ENCODE results near the gene FAM3C.
"Not testable (repeated sequence)": the region's sequence is repeated elsewhere in the genome, so short reads cannot be mapped to it uniquely, and the experiment has no call there.

The FAM3C gene, protein sequence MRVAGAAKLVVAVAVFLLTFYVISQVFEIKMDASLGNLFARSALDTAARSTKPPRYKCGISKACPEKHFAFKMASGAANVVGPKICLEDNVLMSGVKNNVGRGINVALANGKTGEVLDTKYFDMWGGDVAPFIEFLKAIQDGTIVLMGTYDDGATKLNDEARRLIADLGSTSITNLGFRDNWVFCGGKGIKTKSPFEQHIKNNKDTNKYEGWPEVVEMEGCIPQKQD

DNA sequence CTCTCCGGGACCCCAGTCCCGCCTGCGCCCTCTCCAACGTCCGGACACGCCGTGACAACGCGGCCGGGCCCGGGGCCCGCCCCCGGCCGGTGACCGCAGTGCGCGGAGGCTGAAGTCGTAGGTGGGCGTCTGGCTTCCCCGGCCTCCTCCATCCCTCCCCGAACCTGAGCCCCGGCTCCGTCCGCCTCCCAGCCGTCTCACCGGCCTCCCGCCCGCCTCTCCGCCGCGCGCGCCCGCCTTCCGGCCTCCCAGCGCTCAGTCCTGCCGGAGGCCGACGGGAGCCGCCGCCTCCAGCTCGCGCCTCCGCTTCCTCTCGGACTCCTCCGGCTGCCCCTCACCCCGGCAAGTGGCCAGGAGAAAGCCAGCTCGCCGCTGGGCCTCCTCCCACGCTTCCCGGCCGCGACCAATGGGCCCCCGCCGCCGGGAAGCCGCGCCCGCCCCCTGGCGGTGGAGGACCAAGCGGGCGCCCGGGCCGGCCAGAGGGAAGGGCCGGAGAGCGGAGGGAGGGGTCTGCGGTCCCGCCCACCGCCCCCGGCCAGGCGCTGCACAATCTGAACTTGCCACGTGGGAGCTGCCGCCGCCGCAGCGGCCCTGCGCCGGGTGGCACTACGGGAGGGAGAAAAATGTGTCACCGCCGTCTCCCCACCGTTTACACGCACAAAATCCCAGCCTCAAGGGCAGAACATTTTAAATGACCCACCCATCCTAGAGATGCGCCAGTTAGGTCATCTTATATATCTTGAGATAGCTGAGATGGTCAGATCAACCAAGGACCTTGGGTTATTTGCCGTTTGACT is at the start of gene FAM3C:
FAM3C (minus strand) TSS at position 348 of the 797 bp plus-strand sequence. CDS start 13,339 bp downstream, outside the sequence.
- in situ Hi-C loops (cut with MboI; ENCODE audit: low sequenced_read_pairs), result no loop called here

DNA sequence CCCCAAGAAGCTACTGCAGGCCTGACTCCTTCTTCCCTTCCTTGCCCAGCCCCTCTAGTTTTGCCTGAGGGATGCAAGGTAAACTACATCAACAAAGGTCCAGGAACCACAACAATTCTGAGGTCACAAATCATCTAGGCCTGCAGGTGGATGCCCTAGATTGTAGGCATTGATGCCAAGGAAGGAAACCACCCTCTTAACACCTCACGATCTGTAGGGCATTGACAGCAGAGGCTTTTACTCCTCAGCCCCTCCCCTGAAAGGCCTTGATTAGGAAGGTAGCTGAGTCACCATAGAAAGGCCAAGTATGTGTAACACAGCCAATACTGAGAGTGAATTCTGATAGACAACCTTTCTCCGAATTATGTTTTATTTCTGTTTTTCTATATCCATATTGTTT is 46.7 kb upstream of the FAM3C start:
- in situ Hi-C loops (cut with MboI; ENCODE audit: low sequenced_read_pairs), result no loop called here

DNA sequence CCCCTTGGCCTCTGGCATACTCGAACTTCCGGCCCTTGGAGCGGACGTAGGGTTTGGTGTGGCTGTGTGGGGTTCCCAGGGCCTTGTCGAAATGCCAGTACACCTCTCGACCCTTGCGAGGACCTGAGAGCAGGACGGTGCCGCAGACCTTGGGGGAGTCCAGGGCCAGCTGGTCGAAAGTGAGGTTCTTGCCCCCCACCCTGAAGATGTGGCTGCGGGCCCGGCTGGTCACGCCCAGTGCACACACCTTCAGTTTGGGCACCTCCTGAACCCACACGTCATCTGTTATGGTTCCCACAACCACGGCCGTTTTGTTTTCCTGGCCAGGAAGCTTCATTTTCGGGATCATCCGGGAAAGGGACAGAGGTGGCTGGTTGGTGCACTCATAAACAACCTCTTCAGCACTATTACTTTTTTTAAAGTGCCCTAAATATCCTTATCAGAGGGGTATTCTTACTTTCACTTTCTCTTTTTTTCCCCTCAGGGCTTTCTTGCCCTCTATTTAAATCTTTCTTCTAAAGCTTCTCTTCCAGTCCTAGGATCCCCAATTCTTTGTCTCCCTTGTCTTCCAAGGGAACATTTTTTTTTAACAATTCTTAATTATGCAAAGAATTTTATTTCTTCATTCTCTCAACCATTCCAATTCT is 44.9 kb upstream of the FAM3C start:
- in situ Hi-C loops (cut with MboI; ENCODE audit: low sequenced_read_pairs), result no loop called here

DNA sequence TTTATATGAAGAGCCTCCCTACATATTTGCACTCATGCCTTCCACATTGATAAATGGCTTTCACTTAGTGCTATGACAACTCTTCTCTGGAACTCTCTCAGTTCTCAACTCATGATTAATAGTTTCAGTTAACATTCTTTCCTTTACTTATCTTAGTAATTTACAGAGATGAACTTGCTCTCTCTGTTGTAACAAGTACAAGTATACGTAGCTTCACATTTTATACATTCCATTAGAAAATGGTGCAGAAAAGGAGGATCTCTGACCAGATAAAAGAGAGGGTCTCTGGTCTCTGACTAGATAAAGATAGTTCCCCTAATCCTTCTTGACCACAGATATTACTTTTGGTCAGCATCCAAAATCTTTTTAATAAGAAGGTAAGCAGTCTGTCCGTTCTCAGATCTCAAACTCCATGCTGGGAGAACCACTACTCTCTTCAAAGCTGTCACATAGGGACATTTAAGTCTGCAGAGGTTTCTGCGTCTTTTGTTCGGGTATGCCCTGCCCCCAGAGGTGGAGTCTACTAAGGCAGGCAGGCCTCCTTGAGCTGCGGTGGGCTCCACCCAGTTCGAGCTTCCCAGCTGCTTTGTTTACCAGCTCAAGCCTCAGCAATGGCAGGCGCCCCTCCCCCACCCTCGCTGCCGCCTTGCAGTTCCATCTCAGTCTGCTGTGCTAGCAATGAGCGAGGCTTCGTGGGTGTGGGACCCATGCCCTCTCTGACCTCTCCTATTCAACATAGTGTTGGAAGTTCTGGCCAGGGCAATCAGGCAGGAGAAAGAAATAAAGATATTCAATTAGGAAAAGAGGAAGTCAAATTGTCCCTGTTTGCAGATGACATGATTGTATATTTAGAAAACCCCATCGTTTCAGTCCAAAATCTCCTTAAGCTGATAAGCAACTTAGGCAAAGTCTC is 42.2 kb upstream of the FAM3C start:
- in situ Hi-C loops (cut with MboI; ENCODE audit: low sequenced_read_pairs), result not testable (repeated sequence)

DNA sequence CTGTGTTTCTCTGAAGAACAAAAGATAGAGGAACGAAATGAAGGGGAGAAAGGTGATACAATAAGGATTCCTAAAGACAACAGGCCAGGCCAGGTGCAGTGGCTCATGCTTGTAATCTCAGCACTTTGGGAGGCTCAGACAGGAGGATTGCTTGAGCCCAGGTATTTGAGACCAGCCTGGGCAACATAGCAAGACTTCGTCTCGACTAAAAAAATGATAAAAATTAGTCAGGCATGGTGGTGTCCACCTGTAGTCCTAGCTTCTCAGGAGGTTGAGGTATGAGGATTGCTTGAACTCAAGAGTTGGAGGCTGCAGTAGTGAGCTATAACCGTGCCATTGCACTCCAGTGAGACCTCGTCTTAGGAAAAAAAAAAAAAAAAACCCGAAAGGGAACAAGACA is 41.4 kb upstream of the FAM3C start:
- in situ Hi-C loops (cut with MboI; ENCODE audit: low sequenced_read_pairs), result no loop called here

DNA sequence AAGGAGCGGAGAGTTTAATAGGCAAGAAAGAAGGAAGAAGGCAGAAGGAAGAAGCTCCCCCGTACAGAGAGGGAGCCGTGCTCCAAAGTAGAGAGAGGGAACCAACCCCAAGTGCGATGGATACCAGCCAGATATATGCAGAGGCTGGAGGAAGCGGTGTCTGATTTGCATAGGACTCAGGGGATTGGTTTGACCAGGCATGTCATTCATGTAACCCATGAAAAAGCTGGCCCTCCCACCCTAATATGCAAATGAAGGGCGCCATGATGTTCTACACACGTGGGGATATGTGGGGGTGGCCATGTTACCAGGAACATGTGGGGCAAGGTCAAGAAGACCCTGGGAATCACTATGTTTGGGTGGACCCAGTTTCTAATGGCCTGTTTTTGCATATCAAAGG is 40.6 kb upstream of the FAM3C start:
- in situ Hi-C loops (cut with MboI; ENCODE audit: low sequenced_read_pairs), result no loop called here

DNA sequence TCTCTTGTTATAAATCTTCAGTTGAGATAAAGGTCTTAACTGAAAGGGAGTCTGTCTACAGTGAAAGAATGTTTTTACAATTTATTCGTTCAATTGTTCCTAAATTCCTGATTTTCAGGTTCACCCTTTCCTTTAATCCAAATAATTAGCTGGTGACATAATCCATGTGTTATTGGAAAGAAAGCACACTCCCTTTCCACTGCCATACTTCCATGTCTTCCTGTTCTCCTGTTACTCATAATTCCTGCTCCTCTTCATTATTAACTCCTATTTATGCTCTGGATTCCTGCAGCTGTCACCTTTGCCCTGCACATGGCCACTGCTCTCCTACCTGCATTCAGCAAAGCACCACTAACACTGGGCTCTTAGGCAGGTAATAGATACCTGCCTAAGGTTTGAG is 40.0 kb upstream of the FAM3C start:
- in situ Hi-C loops (cut with MboI; ENCODE audit: low sequenced_read_pairs), result no loop called here

DNA sequence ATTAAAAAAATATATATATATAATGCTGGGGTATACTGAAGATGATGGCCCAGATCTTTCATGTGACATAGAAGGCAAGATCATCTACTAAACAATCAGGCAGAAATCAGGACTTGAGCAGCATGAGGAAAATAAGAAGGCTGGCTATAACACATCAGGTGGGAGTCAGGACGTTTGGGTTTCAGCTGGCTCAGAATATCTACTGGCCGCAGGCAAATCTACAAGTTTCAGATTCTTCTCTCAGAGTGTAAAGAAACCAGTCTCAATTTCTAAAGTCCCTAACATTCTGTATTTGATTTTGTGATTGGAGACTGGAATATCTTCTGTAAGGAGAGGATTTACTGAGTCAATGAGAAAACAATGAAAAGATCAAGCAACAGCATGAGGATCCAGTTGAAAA is 37.7 kb upstream of the FAM3C start:
- in situ Hi-C loops (cut with MboI; ENCODE audit: low sequenced_read_pairs), result no loop called here

DNA sequence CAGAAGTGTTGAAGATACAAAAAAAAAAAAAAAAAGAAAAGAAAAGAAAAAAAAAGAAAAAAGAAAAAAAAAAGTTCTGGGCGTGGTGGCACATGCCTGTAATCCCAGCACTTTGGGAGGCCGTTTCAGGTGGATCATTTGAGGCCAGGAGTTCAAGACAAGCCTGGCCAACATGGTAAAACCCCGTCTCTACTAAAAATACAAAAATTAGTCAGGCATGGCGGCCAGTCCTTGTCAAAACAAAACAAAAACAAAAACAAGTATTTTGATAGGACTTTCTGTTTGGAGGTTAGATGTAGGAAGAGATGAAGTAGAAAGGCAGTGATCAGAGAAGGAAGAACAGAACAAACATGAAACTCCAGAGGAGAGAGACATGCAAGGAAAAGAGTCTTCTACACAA is 36.4 kb upstream of the FAM3C start:
- in situ Hi-C loops (cut with MboI; ENCODE audit: low sequenced_read_pairs), result not testable (repeated sequence)

DNA sequence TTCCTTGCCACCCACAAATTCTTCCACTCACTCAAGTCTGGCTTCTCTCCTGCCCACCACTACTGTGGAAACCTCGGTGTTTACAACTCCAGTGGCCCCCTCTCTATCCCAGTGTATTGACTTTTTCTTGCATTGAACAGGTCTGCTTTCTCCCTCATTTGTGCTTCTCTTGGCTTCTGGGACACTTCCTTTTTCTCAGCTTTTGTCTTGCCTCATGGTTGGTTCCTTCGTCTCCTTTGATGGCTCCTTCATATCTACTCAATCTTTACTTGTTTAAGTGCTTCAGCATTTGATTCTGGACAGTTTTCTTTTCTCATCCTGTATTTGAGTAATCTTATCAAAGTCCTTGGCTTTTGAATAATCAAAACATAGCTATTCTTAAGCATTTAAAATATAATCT is 35.9 kb upstream of the FAM3C start:
- in situ Hi-C loops (cut with MboI; ENCODE audit: low sequenced_read_pairs), result no loop called here

DNA sequence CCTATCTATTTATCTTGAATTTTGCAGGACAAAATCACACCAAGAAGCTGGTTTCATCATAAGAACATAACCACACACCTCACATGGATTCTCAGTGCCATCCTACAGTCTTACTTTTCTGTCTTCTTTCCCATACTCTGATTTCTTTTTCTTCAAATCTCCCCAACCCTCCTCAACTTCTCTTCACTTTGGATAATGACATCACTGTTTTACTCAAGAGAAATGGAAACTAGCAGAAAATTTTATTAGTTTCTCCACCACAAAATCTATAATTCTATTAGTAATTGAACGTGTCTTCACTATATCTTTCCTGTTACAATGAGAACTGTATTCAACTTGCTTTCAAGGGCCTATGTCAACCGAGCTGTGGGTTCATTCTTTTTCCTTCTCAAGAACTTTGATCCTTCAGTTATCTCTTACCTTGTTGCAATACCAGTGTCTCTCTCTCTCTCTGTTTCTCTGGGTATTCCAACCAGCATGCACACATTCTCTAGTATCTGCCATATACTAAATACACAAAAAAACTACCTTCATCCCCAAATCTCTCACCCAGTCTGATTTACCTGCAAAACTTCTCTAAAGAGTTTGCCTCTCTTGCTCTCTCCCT is 35.4 kb upstream of the FAM3C start:
- in situ Hi-C loops (cut with MboI; ENCODE audit: low sequenced_read_pairs), result no loop called here

DNA sequence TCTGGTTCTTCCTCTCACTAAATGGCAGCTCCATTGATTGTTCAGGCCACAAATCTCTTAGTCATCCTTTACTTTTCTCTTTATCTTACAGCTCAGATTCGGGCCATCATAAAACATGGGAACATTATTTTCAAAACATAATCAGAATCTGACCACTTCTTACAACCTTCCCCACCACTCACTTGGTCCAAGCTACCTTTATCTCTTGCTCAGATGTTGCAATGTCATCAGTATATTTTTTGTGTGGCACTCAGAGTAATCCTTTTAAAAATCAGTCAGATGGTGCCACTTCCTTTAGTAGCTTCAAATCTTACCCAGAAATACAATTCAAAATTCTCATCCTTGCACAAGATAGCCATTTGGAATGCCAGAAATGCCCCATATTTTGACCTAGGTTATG is 34.5 kb upstream of the FAM3C start:
- in situ Hi-C loops (cut with MboI; ENCODE audit: low sequenced_read_pairs), result no loop called here

DNA sequence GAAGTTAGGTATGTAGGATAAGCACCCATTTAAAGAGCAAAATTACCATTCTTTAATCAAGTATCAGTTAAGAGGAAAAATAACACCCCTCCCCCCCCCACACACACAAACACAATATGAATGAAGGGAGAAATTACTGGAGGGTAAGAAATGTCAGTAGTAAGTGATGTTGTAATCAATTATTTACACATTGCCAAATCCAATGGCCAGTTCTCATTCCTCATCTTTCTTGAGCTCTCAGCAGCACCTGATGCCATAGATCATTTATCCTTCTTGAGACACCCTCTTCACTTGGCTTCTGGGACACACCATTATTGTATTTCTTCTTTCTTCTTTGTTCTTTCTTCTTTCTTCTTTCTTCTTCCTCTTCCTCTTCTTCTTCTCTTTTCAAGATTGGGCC is 33.7 kb upstream of the FAM3C start:
- in situ Hi-C loops (cut with MboI; ENCODE audit: low sequenced_read_pairs), result no loop called here

DNA sequence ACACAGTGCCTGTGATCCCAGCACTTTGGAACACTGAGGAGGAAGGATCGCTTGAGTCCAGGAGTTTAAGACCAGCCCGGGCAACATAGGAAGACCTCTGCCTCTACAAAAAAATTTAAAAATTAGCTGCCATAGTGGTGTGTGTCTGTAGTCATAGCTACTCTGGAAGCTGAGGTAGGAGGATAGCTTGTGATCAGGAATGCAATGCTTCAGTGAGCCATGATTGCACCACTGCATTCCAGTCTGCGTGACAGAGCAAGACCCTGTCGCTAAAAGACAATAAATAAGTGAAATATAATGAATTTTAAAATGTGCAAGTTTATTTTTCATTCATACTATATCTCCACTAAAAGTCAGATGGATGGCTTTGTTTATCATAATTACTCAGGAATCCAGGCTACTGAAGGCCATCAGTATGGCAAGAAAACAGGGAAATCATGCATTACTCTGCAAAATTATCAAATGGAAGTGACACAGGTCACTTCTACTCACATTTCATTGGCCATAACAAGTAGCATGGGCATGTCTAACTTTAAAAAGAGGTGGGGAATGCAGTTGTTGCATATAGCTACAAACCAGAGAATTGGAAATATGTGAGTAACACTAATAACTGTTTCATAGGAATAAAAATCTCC is 32.9 kb upstream of the FAM3C start:
- in situ Hi-C loops (cut with MboI; ENCODE audit: low sequenced_read_pairs), result no loop called here

DNA sequence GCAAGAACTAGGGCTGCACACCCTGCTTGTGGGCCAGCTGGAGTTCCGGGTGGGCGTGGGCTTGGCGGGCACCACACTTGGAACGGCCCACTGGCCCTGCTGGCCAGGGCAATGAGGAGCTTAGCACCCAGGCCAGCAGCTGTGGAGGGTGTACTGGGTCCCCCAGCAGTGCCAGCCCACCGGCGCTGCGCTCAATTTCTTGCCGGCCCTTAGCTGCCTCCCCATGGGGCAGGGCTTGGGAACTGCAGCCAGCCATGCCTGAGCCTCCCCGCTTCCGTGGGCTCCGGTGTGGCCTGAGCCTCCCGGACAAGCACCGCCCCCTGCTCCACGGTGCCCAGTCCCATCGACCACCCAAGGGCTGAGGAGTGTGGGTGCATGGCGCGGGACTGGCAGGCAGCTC is 25.6 kb upstream of the FAM3C start:
- in situ Hi-C loops (cut with MboI; ENCODE audit: low sequenced_read_pairs), result not testable (repeated sequence)

DNA sequence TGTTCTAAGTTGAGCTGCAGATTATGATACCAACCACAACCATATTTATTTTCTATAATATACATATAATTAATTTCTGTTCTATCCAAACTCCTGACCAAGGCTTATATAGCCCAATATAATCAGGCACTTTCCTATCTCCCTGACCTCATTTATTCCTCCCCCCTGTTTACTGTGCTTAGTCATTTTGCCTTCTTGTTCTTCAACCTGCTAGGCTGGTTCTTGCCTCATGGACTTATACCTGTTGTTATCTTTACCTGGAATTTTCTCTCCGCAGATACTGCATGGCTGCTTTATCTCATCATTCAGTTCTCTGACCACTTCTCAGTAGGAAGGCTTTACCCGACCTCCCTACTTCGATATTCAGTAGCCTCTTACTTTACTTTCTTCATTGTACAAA is 24.9 kb upstream of the FAM3C start:
- in situ Hi-C loops (cut with MboI; ENCODE audit: low sequenced_read_pairs), result no loop called here

DNA sequence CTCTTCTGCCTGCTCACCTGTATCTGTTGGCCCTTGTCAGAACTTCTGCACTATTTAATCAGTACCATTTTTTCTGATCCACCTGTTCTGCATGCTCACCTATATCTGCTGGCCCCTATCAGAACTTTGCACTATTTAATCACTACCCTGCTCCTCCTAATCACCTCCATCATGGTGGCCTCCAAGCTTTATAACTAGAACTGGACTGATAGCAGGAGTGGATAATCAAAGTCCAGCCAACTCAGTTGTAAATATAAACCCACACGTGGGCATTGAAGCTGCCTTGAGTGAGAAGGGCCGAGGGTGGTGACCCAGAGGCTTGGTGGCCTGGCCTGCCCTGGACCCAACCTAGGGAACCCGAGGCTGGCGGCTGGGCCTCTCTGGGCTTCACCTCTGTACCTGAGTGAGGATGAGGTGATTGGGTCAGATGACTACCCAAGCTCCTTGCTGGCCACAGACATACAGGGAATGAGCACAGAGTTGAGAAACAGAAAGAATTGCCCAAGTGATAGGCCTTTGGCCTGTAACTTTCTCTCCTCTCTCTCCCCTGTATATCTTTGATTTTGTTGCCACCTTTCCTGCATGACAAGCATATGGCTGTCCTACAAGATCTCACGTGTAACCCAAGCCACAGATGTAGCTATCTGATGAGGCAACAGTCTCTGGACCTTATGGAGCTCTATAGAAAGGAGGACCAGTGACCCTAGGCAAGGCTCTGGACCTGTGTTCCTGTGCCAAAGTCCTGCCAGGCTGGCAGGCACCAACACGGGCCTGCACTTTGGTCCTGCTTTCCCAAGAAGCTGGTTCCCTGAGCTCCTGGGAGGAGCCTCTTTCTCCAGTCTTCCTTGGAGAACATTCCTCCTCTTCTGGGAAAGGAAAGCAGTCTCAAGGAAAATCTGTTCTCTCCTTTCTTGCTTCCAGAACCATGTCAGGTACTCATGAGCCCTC is 23.4 kb upstream of the FAM3C start:
- in situ Hi-C loops (cut with MboI; ENCODE audit: low sequenced_read_pairs), result no loop called here

DNA sequence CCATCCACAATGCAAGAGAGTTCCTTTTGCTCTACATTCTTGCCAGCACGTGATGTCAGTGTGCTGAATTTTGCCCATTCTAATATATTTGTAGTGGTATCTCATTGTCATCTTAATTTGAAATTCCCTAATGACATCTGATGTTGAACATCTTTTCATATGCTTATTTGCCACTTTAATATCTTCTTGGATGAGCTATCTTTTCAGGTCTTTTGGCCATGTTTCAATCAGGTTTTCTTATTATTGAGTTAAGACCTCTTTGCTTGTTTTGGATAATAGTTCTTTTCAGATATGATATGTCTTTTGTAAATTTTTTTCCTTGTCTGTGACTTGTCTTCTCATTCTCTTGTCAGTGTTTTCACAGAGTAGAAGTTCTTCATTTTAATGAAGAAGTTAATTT is 20.4 kb upstream of the FAM3C start:
- in situ Hi-C loops (cut with MboI; ENCODE audit: low sequenced_read_pairs), result no loop called here

DNA sequence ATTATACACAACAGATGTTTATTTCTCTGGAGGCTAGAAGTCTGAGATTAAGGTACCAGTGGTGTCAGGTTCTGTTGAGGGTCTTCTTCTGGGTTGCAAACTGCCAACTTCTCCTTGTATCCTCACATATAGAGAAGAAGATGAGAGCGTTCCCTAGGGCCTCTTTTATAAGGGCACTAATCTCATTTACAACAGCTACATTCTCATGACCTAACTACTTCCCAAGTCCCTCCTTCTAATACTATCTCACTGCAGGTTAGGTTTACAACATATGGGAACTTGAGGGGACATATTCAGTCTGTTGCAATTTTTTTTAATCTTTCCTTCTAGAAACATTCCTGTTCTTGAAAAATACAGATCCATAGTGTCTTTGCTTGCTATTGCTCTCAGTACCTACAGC is 18.3 kb upstream of the FAM3C start:
- in situ Hi-C loops (cut with MboI; ENCODE audit: low sequenced_read_pairs), result no loop called here

All from HL-60/S4 treated with retinoic acid at 250 ng/mL for 4 days and 3 days (cell line).